DND-41 (cell line): ENCODE results near the gene MORF4L1.

Experiments used
- ATAC-seq: fragments of 200-7000 bp; cut with Tn5 transposase; 3 replicates; pipeline ENCODE4 v1.9.1; 2021; ENCODE audit warnings: low read depth; ENCODE audit not compliant: insufficient read depth
- DNase-seq: peaks from one replicate; pipeline ENCODE4 v3.0.0-alpha.2; 2020
- H2AFZ ChIP-seq: 2 replicates; pipeline ENCODE4 v1.6.0; 2012; ENCODE audit warnings: low read depth, low read length
- H3K27ac ChIP-seq: 2 replicates; pipeline ENCODE4 v1.5.1; 2012; ENCODE audit warnings: low read length, inconsistent platforms
- H3K27me3 ChIP-seq: fragments of 200-600 bp; sonication (generic); 2 replicates; pipeline ENCODE4 v1.6.0; 2012; ENCODE audit warnings: low read length, mild to moderate bottlenecking, inconsistent platforms; ENCODE audit not compliant: insufficient read depth, poor library complexity
- H3K36me3 ChIP-seq: 2 replicates; pipeline ENCODE4 v1.5.1; 2012; ENCODE audit warnings: low read length, inconsistent platforms; ENCODE audit not compliant: insufficient read depth
- H3K4me1 ChIP-seq: 2 replicates; pipeline ENCODE4 v1.5.1; 2012; ENCODE audit warnings: mild to moderate bottlenecking, low read length; ENCODE audit not compliant: insufficient read depth
- H3K4me2 ChIP-seq: 2 replicates; pipeline ENCODE4 v1.6.0; 2012; ENCODE audit warnings: mild to moderate bottlenecking, moderate library complexity, low read length, inconsistent platforms; ENCODE audit not compliant: insufficient read depth
- H3K4me3 ChIP-seq, 2 experiments: fragments of 200-600 bp in 1 of 2; shearing (Covaris generic) in 1 of 2; 2 replicates each; pipeline ENCODE4 v1.5.1; 2012 to 2016; ENCODE audit warnings: inconsistent platforms in 2 of 2, low read length in 2 of 2, mild to moderate bottlenecking in 2 of 2, low read depth in 1 of 2, moderate library complexity in 1 of 2
- H3K79me2 ChIP-seq: 2 replicates; pipeline ENCODE4 v1.6.0; 2012; ENCODE audit warnings: low read length, inconsistent platforms; ENCODE audit not compliant: insufficient read depth
- H3K9ac ChIP-seq: 2 replicates; pipeline ENCODE4 v1.6.0; 2012; ENCODE audit warnings: low read depth, mild to moderate bottlenecking, inconsistent platforms, low read length, moderate library complexity
- H3K9me3 ChIP-seq: 2 replicates; pipeline ENCODE4 v1.5.1; 2012; ENCODE audit warnings: low read length, moderate library complexity, mild to moderate bottlenecking, inconsistent platforms; ENCODE audit not compliant: insufficient read depth, severe bottlenecking
- H4K20me1 ChIP-seq: 2 replicates; pipeline ENCODE4 v1.6.0; 2012; ENCODE audit warnings: low read length; ENCODE audit not compliant: insufficient read depth
- EZH2 ChIP-seq: IDR thresholded peaks from 3 replicates; pipeline ENCODE4 v1.6.1; 2012; ENCODE audit warnings: borderline replicate concordance, low read depth, mild to moderate bottlenecking, moderate library complexity, low read length, inconsistent platforms; ENCODE audit not compliant: severe bottlenecking
- TF ChIP-seq, protein P1 (sequence below): IDR thresholded peaks from 2 replicates; pipeline ENCODE4 v1.5.1; 2012; ENCODE audit warnings: borderline replicate concordance, low read length, moderate library complexity, mild to moderate bottlenecking; ENCODE audit not compliant: poor library complexity, severe bottlenecking; ENCODE audit errors: extremely low read depth

MORF4L1 gene

DNA sequence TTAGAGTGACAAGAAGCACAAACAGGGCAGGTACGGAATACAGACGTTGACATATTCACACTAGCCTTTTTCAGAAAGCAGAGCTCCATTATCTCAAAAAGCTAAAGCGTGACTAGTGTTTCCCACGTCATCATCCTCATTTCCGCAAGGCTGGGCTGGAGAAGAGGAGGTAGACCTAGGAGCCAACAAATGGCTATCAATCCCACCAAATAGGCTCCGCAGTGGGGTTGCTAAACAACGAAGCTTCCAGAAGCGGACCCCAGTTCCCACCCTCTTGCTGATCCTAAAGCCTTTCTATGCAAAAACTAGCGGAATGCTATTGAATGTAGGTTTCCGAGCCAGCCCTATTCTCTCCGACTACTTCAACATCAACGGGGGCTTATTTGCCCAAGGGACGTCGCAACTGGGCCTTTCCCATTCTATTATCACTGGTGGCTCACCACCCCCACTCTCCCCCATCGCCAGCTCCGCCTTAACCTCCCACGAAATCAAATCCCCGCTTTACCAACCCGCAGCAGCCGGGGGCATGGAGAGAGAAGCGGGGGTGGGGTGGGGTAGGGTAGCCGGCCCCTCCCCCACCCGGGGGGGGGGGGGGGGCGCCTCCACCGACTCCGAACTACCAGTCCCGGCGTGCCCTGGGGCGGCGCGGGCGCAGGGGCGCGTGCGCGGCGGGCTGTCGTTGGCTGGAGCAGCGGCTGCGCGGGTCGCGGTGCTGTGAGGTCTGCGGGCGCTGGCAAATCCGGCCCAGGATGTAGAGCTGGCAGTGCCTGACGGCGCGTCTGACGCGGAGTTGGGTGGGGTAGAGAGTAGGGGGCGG, at the start of gene MORF4L1:
Gene MORF4L1 (plus strand): TSS at position 736 of the 817 bp plus-strand sequence. CDS start 128 bp downstream, outside the sequence.
- ATAC-seq (peak; percentile 88), DNase-seq (peak; percentile 97)
- peak within 1 kb of the TSS; percentile 100 for H3K9ac ChIP-seq
- H2AFZ ChIP-seq = peak within 1 kb of the TSS; percentile 94
- H3K27me3 ChIP-seq = no peaks in the 10 kb centered on the region
- H3K4me3 ChIP-seq = peak within 1 kb of the TSS; percentile 79 to 86
- peak within 1 kb of the TSS; percentile 81 for H3K4me2 ChIP-seq
- peaks cover 45% of the 10 kb centered on the region for H3K79me2 ChIP-seq
- H3K9me3 ChIP-seq = no peaks in the 10 kb centered on the region
- peaks cover 38% of the 10 kb centered on the region for H4K20me1 ChIP-seq
- peaks cover 9% of the 10 kb centered on the region; the same call in 1 of the 2 replicates for H3K36me3 ChIP-seq
- H3K4me1 ChIP-seq = peaks cover 40% of the 10 kb centered on the region
- H3K27ac ChIP-seq = peak within 1 kb of the TSS; percentile 99
- TF ChIP-seq, protein P1, sequence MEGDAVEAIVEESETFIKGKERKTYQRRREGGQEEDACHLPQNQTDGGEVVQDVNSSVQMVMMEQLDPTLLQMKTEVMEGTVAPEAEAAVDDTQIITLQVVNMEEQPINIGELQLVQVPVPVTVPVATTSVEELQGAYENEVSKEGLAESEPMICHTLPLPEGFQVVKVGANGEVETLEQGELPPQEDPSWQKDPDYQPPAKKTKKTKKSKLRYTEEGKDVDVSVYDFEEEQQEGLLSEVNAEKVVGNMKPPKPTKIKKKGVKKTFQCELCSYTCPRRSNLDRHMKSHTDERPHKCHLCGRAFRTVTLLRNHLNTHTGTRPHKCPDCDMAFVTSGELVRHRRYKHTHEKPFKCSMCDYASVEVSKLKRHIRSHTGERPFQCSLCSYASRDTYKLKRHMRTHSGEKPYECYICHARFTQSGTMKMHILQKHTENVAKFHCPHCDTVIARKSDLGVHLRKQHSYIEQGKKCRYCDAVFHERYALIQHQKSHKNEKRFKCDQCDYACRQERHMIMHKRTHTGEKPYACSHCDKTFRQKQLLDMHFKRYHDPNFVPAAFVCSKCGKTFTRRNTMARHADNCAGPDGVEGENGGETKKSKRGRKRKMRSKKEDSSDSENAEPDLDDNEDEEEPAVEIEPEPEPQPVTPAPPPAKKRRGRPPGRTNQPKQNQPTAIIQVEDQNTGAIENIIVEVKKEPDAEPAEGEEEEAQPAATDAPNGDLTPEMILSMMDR = no peak

- TF ChIP-seq EZH2 = no peak
- TF ChIP-seq, protein P1 = no peak
- H2AFZ ChIP-seq = no peak overlapping the region
- H3K27me3 ChIP-seq = no peaks in the 10 kb centered on the region
- H3K27ac ChIP-seq = no peak overlapping the region
- DNase-seq (no peak), ATAC-seq (no peak)
- no peaks in the 10 kb centered on the region for H3K79me2 ChIP-seq
- H3K4me2 ChIP-seq = no peak overlapping the region
- H3K36me3 ChIP-seq = no peaks in the 10 kb centered on the region
- H3K4me1 ChIP-seq = no peaks in the 10 kb centered on the region
- H3K9ac ChIP-seq = no peak overlapping the region
- no peaks in the 10 kb centered on the region for H4K20me1 ChIP-seq
- no peak overlapping the region for H3K4me3 ChIP-seq
- H3K9me3 ChIP-seq = no peaks in the 10 kb centered on the region
Observed at GRCh38 chr15:78828920-78829319, 43.8 kb upstream of the MORF4L1 start.

GRCh38 chr15:78830514-78831228, 42.0 kb upstream of the MORF4L1 start:
- no peak for ATAC-seq
- no peak for TF ChIP-seq EZH2
- TF ChIP-seq, protein P1 = no peak
- no peak overlapping the region for H3K27ac ChIP-seq
- no peak overlapping the region for H3K4me2 ChIP-seq
- DNase-seq = no peak
- no peak overlapping the region for H3K9ac ChIP-seq
- no peaks in the 10 kb centered on the region for H3K36me3 ChIP-seq
- H4K20me1 ChIP-seq = no peaks in the 10 kb centered on the region
- H3K27me3 ChIP-seq = no peaks in the 10 kb centered on the region
- H3K79me2 ChIP-seq = no peaks in the 10 kb centered on the region
- H3K4me3 ChIP-seq = no peak overlapping the region
- no peak overlapping the region for H2AFZ ChIP-seq
- no peaks in the 10 kb centered on the region for H3K9me3 ChIP-seq
- no peaks in the 10 kb centered on the region for H3K4me1 ChIP-seq
